ENCODE data around the gene ARHGEF28. TPM values are rescaled to one million over a fixed set of nuclear protein-coding genes. Genes with fewer than 3 reads are reported as not detected.

Gene ARHGEF28
- total and polyA plus RNA-seq, 10 of the 15 experiments (the other 5 are each of a cell fraction or from before 2014, with no cell fraction given) = 0.10 to 0.72 (median 0.22) TPM; not detected in 2

DNA sequence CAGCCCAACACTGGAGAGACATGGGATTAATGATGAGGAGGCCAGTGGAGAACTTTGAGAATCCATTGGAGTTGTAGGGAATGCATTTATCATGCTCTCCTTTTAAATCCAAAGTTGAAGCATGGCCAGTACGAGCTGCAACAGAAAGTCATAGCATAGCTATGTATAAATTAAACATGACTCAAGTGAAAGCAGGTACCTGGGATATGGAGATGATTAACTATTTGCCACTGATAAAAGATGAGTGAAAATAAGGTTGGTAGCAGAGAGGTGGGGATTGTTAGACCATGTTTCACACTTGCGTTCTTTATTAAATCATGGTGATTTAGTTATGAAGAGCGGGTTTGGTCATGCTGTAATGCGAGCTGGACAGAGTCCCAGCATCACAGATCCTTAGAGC, 189.6 kb downstream of the ARHGEF28 start:
- H3K36me3 ChIP-seq (ENCODE audit: control insufficient read depth in 2 of 2, insufficient read depth in 2 of 2, low read length in 1 of 2) = no peaks in the 10 kb centered on the region
- WGBS (ENCODE audit: insufficient coverage, insufficient replicate concordance, low lambda C conversion rate, missing lambda C conversion rate) = 25% methylated on average over 4 of the region's 4 CpGs
- H2AFZ ChIP-seq (ENCODE audit: control insufficient read depth, low read depth, low read length) = no peak overlapping the region
- no peak for ATAC-seq
- H3K79me2 ChIP-seq (ENCODE audit: control insufficient read depth, insufficient read depth, low read length) = no peaks in the 10 kb centered on the region
- H3K27me3 ChIP-seq (replicated peaks in 1 of 2; ENCODE audit: control insufficient read depth in 2 of 2, insufficient read depth in 2 of 2, low read length in 1 of 2) = no peaks in the 10 kb centered on the region
- CTCF ChIA-PET = interaction anchor here (2.1 kb wide), 1 partner anchor 225 kb away, joined by 8 read pairs; no protein-coding TSS in a partner anchor
- RAD21 ChIA-PET (ENCODE audit: unreplicated experiment) = interaction anchor here (1.4 kb wide), 1 partner anchor 20 kb away, joined by 3 read pairs; no protein-coding TSS in a partner anchor
- H3K27ac ChIP-seq (ENCODE audit: control insufficient read depth, insufficient read depth) = no peak overlapping the region
- no peaks in the 10 kb centered on the region for H3K9me3 ChIP-seq (replicated peaks; ENCODE audit: control insufficient read depth, insufficient read depth, low read length)
- no peak overlapping the region for H3K4me2 ChIP-seq (ENCODE audit: control insufficient read depth, insufficient read depth)
- no peak for FAIRE-seq
- in situ Hi-C loops (cut with MboI) (no loop called here), intact Hi-C loops (cut with micrococcal nuclease; ENCODE audit: unreplicated experiment) (no loop called here)
- POLR2A ChIA-PET = no interaction called here
- SMC1A ChIA-PET (ENCODE audit: uncharacterized antibody, unreplicated experiment) = interaction anchor here (1.4 to 1.7 kb wide), 3 partner anchors 12 to 57 kb away, joined by 4 to 5 read pairs (median 5); no protein-coding TSS in a partner anchor
- no peak overlapping the region for H3K4me3 ChIP-seq
- no peak for TF ChIP-seq WRNIP1 (IDR thresholded peaks at IDR 0.05; ENCODE audit: borderline replicate concordance, low read depth, low read length)
- TF ChIP-seq CBX5 (IDR thresholded peaks at IDR 0.05; ENCODE audit: low read depth) = no peak
- TF ChIP-seq ETV6 (conservative IDR thresholded peaks at IDR 0.05 in 1 of 2, IDR thresholded peaks at IDR 0.05 in 1 of 2; ENCODE audit: borderline replicate concordance in 1 of 2, low read depth in 1 of 2) = no peak
- TF ChIP-seq POLR2AphosphoS2 (IDR thresholded peaks at IDR 0.05; ENCODE audit: low read depth, low read length) = no peak
- H4K20me1 ChIP-seq (ENCODE audit: control insufficient read depth, insufficient read depth) = no peaks in the 10 kb centered on the region
- no peak overlapping the region for H3K9ac ChIP-seq (ENCODE audit: control insufficient read depth, insufficient read depth, low read length)
- no peak for DNase-seq (ENCODE audit: low read depth, low spot score)
- H3K4me1 ChIP-seq (ENCODE audit: control insufficient read depth, insufficient read depth, low read length) = no peaks in the 10 kb centered on the region
- BruUV-seq (replicated peaks) = no TSS peak

GRCh38 chr5:73816656-73817420, 190.8 kb downstream of the ARHGEF28 start:
- Histone ChIP-seq H3K36me3 (ENCODE audit: control insufficient read depth in 2 of 2, insufficient read depth in 2 of 2, low read length in 1 of 2) (no peaks in the 10 kb centered on the region), H3K4me3 (no peak overlapping the region), H3K4me1 (ENCODE audit: control insufficient read depth, insufficient read depth, low read length) (no peaks in the 10 kb centered on the region), H2AFZ (ENCODE audit: control insufficient read depth, low read depth, low read length) (no peak overlapping the region), H3K79me2 (ENCODE audit: control insufficient read depth, insufficient read depth, low read length) (no peaks in the 10 kb centered on the region), H3K27ac (ENCODE audit: control insufficient read depth, insufficient read depth) (no peak overlapping the region), H3K27me3 (replicated peaks in 1 of 2; ENCODE audit: control insufficient read depth in 2 of 2, insufficient read depth in 2 of 2, low read length in 1 of 2) (no peaks in the 10 kb centered on the region), H3K9ac (ENCODE audit: control insufficient read depth, insufficient read depth, low read length) (no peak overlapping the region), H3K9me3 (replicated peaks; ENCODE audit: control insufficient read depth, insufficient read depth, low read length) (no peaks in the 10 kb centered on the region), H4K20me1 (ENCODE audit: control insufficient read depth, insufficient read depth) (no peaks in the 10 kb centered on the region), H3K4me2 (ENCODE audit: control insufficient read depth, insufficient read depth) (no peak overlapping the region)
- ChIA-PET POLR2A (interaction anchor here (0.6 kb wide), 1 partner anchor 820 kb away, joined by 3 read pairs; no protein-coding TSS in a partner anchor), SMC1A (ENCODE audit: uncharacterized antibody, unreplicated experiment) (no interaction called here), CTCF (no interaction called here), RAD21 (ENCODE audit: unreplicated experiment) (no interaction called here)
- BruUV-seq (replicated peaks) = no TSS peak
- in situ Hi-C loops (cut with MboI) = no loop called here
- no peak for FAIRE-seq
- intact Hi-C loops (cut with micrococcal nuclease; ENCODE audit: unreplicated experiment) = no loop called here
- WGBS (ENCODE audit: insufficient coverage, insufficient replicate concordance, low lambda C conversion rate, missing lambda C conversion rate) = 49% methylated on average over 5 of the region's 5 CpGs
- ATAC-seq = no peak
- no peak for DNase-seq (ENCODE audit: low read depth, low spot score)
- TF ChIP-seq, protein P1, sequence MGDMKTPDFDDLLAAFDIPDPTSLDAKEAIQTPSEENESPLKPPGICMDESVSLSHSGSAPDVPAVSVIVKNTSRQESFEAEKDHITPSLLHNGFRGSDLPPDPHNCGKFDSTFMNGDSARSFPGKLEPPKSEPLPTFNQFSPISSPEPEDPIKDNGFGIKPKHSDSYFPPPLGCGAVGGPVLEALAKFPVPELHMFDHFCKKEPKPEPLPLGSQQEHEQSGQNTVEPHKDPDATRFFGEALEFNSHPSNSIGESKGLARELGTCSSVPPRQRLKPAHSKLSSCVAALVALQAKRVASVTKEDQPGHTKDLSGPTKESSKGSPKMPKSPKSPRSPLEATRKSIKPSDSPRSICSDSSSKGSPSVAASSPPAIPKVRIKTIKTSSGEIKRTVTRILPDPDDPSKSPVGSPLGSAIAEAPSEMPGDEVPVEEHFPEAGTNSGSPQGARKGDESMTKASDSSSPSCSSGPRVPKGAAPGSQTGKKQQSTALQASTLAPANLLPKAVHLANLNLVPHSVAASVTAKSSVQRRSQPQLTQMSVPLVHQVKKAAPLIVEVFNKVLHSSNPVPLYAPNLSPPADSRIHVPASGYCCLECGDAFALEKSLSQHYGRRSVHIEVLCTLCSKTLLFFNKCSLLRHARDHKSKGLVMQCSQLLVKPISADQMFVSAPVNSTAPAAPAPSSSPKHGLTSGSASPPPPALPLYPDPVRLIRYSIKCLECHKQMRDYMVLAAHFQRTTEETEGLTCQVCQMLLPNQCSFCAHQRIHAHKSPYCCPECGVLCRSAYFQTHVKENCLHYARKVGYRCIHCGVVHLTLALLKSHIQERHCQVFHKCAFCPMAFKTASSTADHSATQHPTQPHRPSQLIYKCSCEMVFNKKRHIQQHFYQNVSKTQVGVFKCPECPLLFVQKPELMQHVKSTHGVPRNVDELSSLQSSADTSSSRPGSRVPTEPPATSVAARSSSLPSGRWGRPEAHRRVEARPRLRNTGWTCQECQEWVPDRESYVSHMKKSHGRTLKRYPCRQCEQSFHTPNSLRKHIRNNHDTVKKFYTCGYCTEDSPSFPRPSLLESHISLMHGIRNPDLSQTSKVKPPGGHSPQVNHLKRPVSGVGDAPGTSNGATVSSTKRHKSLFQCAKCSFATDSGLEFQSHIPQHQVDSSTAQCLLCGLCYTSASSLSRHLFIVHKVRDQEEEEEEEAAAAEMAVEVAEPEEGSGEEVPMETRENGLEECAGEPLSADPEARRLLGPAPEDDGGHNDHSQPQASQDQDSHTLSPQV (IDR thresholded peaks at IDR 0.05) = no peak
- TF ChIP-seq, protein P2, sequence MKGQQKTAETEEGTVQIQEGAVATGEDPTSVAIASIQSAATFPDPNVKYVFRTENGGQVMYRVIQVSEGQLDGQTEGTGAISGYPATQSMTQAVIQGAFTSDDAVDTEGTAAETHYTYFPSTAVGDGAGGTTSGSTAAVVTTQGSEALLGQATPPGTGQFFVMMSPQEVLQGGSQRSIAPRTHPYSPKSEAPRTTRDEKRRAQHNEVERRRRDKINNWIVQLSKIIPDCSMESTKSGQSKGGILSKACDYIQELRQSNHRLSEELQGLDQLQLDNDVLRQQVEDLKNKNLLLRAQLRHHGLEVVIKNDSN (IDR thresholded peaks at IDR 0.05; ENCODE audit: borderline replicate concordance, extremely low read length, insufficient read depth, low read depth, low read length) = no peak
- TF ChIP-seq ZNF207 (IDR thresholded peaks at IDR 0.05; ENCODE audit: borderline replicate concordance) = no peak

Data from GM12878 (cell line).